OCI-LY7 (cell line): ENCODE results near the gene CTNNBL1.

ENCODE experiments used
- EZH2phosphoT487 ChIP-seq: fragments of 200-600 bp; sonication (generic); IDR thresholded peaks from 2 replicates; pipeline ENCODE4 v1.6.1; 2018; ENCODE audit warnings: low read depth, borderline replicate concordance, mild to moderate bottlenecking, mixed run types, antibody characterized with exemption, low read length, moderate library complexity, mixed read lengths
- TF ChIP-seq, protein P1 (sequence below): fragments of 200-600 bp; sonication (generic); conservative IDR thresholded peaks from 2 replicates; pipeline ENCODE4 v1.5.1; 2014; ENCODE audit warnings: mild to moderate bottlenecking, antibody characterized with exemption, low read length, moderate library complexity, mixed read lengths

DNA sequence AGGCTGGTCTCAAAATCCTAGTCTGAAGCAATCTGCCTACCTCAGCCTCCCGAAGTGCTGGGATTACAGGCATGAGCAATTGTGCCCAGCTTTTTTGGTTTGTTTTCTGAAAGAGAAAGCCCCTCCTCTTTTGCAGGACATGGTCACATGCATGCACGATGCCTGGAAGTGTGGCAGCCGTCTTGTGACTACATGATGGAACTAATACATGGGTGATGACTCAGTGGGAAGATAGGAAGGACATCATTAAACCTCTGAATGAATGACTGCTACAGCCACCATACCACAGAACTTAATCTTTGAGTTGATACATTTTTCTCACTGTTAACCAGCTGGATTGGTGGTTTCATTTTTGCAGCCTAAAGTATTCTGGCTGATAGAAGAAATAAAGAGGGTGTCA is 13.4 kb upstream of the CTNNBL1 start:
- TF ChIP-seq, protein P1, sequence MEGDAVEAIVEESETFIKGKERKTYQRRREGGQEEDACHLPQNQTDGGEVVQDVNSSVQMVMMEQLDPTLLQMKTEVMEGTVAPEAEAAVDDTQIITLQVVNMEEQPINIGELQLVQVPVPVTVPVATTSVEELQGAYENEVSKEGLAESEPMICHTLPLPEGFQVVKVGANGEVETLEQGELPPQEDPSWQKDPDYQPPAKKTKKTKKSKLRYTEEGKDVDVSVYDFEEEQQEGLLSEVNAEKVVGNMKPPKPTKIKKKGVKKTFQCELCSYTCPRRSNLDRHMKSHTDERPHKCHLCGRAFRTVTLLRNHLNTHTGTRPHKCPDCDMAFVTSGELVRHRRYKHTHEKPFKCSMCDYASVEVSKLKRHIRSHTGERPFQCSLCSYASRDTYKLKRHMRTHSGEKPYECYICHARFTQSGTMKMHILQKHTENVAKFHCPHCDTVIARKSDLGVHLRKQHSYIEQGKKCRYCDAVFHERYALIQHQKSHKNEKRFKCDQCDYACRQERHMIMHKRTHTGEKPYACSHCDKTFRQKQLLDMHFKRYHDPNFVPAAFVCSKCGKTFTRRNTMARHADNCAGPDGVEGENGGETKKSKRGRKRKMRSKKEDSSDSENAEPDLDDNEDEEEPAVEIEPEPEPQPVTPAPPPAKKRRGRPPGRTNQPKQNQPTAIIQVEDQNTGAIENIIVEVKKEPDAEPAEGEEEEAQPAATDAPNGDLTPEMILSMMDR, result no peak
- no peak for TF ChIP-seq EZH2phosphoT487
